Loucy (cell line): ENCODE results near the gene ACADS.

Experiments
- H2AFZ ChIP-seq: fragments of 200-600 bp; sonication (generic); 2 replicates; pipeline ENCODE4 v1.6.0; 2016; ENCODE audit warnings: antibody characterized with exemption, mild to moderate bottlenecking, low read length, moderate library complexity
- H3F3A ChIP-seq: fragments of 200-600 bp; 2 replicates; pipeline ENCODE4 v1.6.0; 2016; ENCODE audit warnings: antibody characterized with exemption, low read depth, mild to moderate bottlenecking
- H3K27me3 ChIP-seq: fragments of 200-600 bp; sonication (generic); 2 replicates; pipeline ENCODE4 v1.6.1; 2014; ENCODE audit warnings: low read length, mild to moderate bottlenecking; ENCODE audit not compliant: insufficient read depth, poor library complexity, severe bottlenecking
- H3K36me3 ChIP-seq: fragments of 200-600 bp; sonication (generic); 2 replicates; pipeline ENCODE4 v1.6.1; 2016; ENCODE audit warnings: low read length; ENCODE audit not compliant: insufficient read depth
- H3K4me1 ChIP-seq: fragments of 200-600 bp; sonication (generic); 2 replicates; pipeline ENCODE4 v1.5.1; 2014; ENCODE audit warnings: low read length, mild to moderate bottlenecking; ENCODE audit not compliant: insufficient read depth, poor library complexity, severe bottlenecking
- H3K4me2 ChIP-seq: fragments of 200-600 bp; sonication (generic); 2 replicates; pipeline ENCODE4 v1.6.0; 2014; ENCODE audit warnings: antibody characterized with exemption, low read length, low read depth, mild to moderate bottlenecking; ENCODE audit not compliant: poor library complexity, severe bottlenecking
- H3K4me3 ChIP-seq: fragments of 200-600 bp; sonication (generic); 2 replicates; pipeline ENCODE4 v1.5.1; 2014; ENCODE audit warnings: low read length, mild to moderate bottlenecking, mixed read lengths; ENCODE audit not compliant: poor library complexity, severe bottlenecking
- H3K79me2 ChIP-seq: fragments of 200-600 bp; sonication (generic); 2 replicates; pipeline ENCODE4 v1.6.1; 2014; ENCODE audit warnings: low read length; ENCODE audit not compliant: insufficient read depth
- H3K9ac ChIP-seq: fragments of 200-600 bp; sonication (generic); 2 replicates; pipeline ENCODE4 v1.6.0; 2014; ENCODE audit warnings: mild to moderate bottlenecking, low read depth, low read length, moderate library complexity; ENCODE audit not compliant: poor library complexity, severe bottlenecking
- H3K9me2 ChIP-seq: fragments of 200-600 bp; sonication (generic); replicated peaks from 2 replicates; pipeline ENCODE4 v1.6.1; 2016; ENCODE audit warnings: low read depth, low read length, mixed read lengths
- H3K9me3 ChIP-seq: fragments of 200-600 bp; sonication (generic); 2 replicates; pipeline ENCODE4 v1.6.1; 2014; ENCODE audit warnings: mild to moderate bottlenecking, antibody characterized with exemption, low read length, low read depth; ENCODE audit not compliant: insufficient read depth
- H4K20me1 ChIP-seq: fragments of 200-600 bp; sonication (generic); 2 replicates; pipeline ENCODE4 v1.6.0; 2014; ENCODE audit warnings: antibody characterized with exemption, low read length, mild to moderate bottlenecking; ENCODE audit not compliant: insufficient read depth, poor library complexity, severe bottlenecking
- CTCF ChIP-seq: fragments of 200-600 bp; sonication (generic); conservative IDR thresholded peaks from 2 replicates; pipeline ENCODE4 v1.5.1; 2014; ENCODE audit warnings: mild to moderate bottlenecking, antibody characterized with exemption, low read length
- EZH2phosphoT487 ChIP-seq: fragments of 200-600 bp; IDR thresholded peaks from 2 replicates; pipeline ENCODE4 v1.6.1; 2018; ENCODE audit warnings: antibody characterized with exemption, mild to moderate bottlenecking, moderate library complexity, borderline replicate concordance

ACADS gene

DNA sequence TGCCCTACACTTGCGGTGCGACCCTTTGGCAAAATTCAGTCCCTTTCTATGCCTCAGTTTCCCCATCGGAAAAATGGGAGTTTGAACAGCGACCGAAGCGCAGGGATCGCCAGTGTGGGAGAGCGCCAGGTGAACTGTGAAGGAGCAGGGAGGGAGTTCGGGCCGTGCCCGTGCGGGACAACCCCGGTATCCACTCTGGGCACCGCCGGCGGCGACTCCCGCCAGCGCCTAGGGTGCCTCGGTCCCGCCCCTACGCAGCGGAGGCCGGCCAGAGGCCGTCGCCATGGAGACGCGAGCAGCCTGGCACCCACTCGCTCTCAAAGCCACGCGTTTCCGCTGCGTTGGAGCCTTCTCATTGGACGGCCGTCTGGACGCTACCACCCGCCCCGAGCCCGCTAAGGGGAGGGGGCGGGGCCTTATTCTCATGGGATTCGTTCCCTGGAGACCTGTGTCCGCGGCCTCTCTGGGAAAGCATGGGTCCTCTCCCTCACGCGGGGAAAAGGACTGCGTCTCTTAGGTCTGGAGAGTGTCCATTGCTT is 39.4 kb upstream of the ACADS start:
- Histone ChIP-seq H3K4me1 (peaks cover 39% of the 10 kb centered on the region), H4K20me1 (peaks cover 38% of the 10 kb centered on the region), H3K9me3 (no peaks in the 10 kb centered on the region), H2AFZ (peak overlapping the region; percentile 91), H3K4me2 (peak overlapping the region; percentile 85), H3K36me3 (no peaks in the 10 kb centered on the region), H3F3A (peaks cover 4% of the 10 kb centered on the region; the same call in 1 of the 2 replicates), H3K27me3 (no peaks in the 10 kb centered on the region), H3K4me3 (peak overlapping the region; percentile 89), H3K9ac (peak overlapping the region; percentile 72), H3K79me2 (peaks cover 42% of the 10 kb centered on the region), H3K9me2 (no peaks in the 10 kb centered on the region)
- TF ChIP-seq CTCF (no peak), EZH2phosphoT487 (no peak)

DNA sequence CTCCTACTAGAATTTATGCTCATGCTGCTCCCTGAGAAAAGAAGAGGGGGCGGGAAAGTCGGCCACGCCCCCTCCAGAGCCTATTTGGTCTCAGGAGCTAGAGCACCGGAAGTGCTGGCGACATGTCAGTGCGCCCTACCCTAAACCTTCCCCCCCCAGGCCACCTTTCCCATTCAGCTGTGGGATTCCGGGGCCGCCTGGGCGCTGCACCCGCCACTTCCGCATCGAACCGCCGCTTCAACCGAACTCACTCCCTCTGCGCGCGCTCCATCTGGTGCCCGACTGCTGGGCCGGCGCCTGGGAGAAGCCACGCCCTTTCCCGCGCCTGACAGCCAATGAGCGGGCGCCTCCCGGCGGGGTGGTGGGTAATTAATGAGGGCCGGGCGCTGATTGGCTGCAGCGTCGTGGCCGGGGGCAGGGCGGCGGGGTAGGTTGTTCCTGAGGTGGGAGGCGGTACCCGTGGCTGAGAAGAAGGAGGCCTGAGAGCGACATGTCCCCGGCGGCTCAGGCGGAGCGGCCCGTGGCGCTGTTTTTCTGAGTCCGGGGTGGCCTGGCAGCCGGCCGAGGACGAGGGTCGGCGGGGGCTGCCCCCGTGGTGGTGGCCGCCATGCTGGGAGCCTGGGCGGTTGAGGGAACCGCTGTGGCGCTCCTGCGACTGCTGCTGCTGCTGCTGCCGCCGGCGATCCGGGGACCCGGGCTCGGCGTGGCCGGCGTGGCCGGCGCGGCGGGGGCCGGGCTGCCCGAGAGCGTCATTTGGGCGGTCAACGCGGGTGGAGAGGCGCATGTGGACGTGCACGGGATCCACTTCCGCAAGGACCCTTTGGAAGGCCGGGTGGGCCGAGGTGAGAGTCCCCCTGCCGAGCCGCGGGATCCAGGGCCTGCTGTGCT is 38.7 kb upstream of the ACADS start, which contains the start of gene MLEC:
MLEC (plus strand) TSS at position 460 of the 888 bp plus-strand sequence; CDS start at position 608, 148 bp downstream.
- Histone ChIP-seq H3F3A (peaks cover 4% of the 10 kb centered on the region; the same call in 1 of the 2 replicates), H3K27me3 (no peaks in the 10 kb centered on the region), H4K20me1 (peaks cover 45% of the 10 kb centered on the region), H3K36me3 (no peaks in the 10 kb centered on the region), H3K9me3 (no peaks in the 10 kb centered on the region), H3K4me3 (peak within 1 kb of the TSS; percentile 89), H3K79me2 (peaks cover 50% of the 10 kb centered on the region), H3K4me2 (peak within 1 kb of the TSS; percentile 99), H3K9me2 (no peaks in the 10 kb centered on the region), H3K9ac (peak within 1 kb of the TSS; percentile 96), H3K4me1 (peaks cover 45% of the 10 kb centered on the region), H2AFZ (peak within 1 kb of the TSS; percentile 91)
- TF ChIP-seq CTCF: no peak
- no peak for TF ChIP-seq EZH2phosphoT487

DNA sequence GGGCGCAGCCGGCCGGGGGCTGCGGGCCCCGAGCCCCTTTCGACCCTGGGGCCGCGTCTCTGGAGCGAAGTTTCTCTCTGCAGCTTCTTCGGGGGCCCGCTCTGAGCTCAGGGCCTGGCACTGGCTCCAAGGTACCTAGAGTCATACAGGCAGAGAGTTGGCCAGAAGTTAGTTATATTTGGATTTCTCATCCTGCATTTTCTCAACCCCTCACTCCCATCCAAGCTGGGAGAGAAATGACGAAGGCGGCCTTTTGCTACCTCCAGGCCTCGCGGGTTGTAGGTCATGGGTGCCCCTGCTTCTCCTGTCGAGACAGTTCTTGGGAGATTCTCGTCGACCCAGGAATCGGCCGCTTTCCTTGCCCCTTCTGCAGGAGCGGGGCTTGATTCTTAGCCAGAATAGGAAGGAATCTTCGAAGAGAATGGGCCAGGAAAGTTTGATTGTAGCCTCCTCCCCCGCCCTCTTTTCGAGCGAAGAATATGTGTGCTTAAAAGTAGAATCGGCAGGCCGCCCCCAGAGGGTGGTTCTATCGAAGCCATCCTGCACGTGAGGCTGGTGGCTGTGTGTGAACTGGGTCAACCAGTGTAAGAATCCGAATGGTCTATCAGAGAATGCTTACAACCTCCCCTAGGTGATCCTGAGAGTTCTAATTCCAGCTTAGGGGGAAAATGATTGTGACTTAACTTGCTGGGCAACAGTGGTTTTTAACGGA is 37.9 kb upstream of the ACADS start:
- Histone ChIP-seq H3K9ac (peak overlapping the region; percentile 96), H3K4me3 (peak overlapping the region; percentile 89), H4K20me1 (peaks cover 53% of the 10 kb centered on the region), H3K9me3 (no peaks in the 10 kb centered on the region), H3K4me1 (peaks cover 52% of the 10 kb centered on the region), H3K27me3 (no peaks in the 10 kb centered on the region), H3K36me3 (peaks cover under 1% of the 10 kb centered on the region; the same call in 1 of the 2 replicates), H3K4me2 (peak overlapping the region; percentile 99), H3K9me2 (no peaks in the 10 kb centered on the region), H3F3A (peaks cover 4% of the 10 kb centered on the region; the same call in 1 of the 2 replicates), H2AFZ (no peak overlapping the region), H3K79me2 (peaks cover 58% of the 10 kb centered on the region)
- TF ChIP-seq EZH2phosphoT487 (no peak), CTCF (no peak)
